IMR-90 (cell line): ENCODE measurements around the gene ATRNL1. TPM values are rescaled to one million over a fixed set of nuclear protein-coding genes. Genes with fewer than 3 reads are reported as not detected.

ENCODE experiments used
- ATAC-seq: fragments of 200-7000 bp; cut with Tn5 transposase; 2 replicates; pipeline ENCODE4 v1.9.1; 2020; ENCODE audit warnings: low read depth, mild to moderate bottlenecking, moderate library complexity
- BruUV-seq: library from RNA; stranded (reverse); fragments of 400-500 nt; replicated peaks from 2 replicates; lab custom pipeline; 2021; lab: Mats Ljungman, UMichigan
- CTCF ChIA-PET: fragments of 300-600 bp; formaldehyde crosslinking; extraction: SDS; loops from one replicate; lab custom pipeline; 2021; ENCODE audit warnings: antibody characterized with exemption; lab: Yijun Ruan, JAX
- POLR2A ChIA-PET: fragments of 300-600 bp; sonication (Branson Sonifier 250); formaldehyde crosslinking; loops from one replicate; lab custom pipeline; 2022; ENCODE audit warnings: antibody characterized with exemption; ENCODE audit not compliant: unreplicated experiment; lab: Charles Lee
- DNase-seq: peaks from one replicate; pipeline ENCODE4 v3.0.0; 2013
- H2AFZ ChIP-seq: replicated peaks from 2 replicates; pipeline ENCODE3; 2013; ENCODE audit warnings: low read length, mild to moderate bottlenecking; ENCODE audit not compliant: poor library complexity
- H2AK5ac ChIP-seq: 2 replicates; pipeline ENCODE4 v1.6.1; 2013; ENCODE audit warnings: low read depth, low read length, inconsistent platforms
- H2AK9ac ChIP-seq: replicated peaks from 2 replicates; pipeline ENCODE3; 2013; ENCODE audit warnings: mild to moderate bottlenecking, low read depth, low read length, moderate library complexity; ENCODE audit not compliant: poor library complexity
- H2BK120ac ChIP-seq: 2 replicates; pipeline ENCODE4 v1.6.1; 2013; ENCODE audit warnings: low read depth, low read length, inconsistent platforms
- H2BK15ac ChIP-seq: 3 replicates; pipeline ENCODE4 v1.6.1; 2013; ENCODE audit warnings: low read depth, low read length, inconsistent platforms
- H2BK20ac ChIP-seq: 2 replicates; pipeline ENCODE4 v1.6.1; 2013; ENCODE audit warnings: low read depth, mild to moderate bottlenecking, inconsistent platforms, low read length, moderate library complexity
- H2BK5ac ChIP-seq: 2 replicates; pipeline ENCODE4 v1.6.1; 2013; ENCODE audit warnings: mild to moderate bottlenecking, low read depth, low read length, inconsistent platforms; ENCODE audit not compliant: poor library complexity, severe bottlenecking
- H3K14ac ChIP-seq: replicated peaks from 2 replicates; pipeline ENCODE4 v1.6.1; 2013; ENCODE audit warnings: low read depth, low read length, inconsistent platforms
- H3K18ac ChIP-seq: 2 replicates; pipeline ENCODE4 v1.6.1; 2013; ENCODE audit warnings: low read depth, low read length, control low read depth
- H3K23ac ChIP-seq: 2 replicates; pipeline ENCODE4 v1.6.1; 2013; ENCODE audit warnings: low read depth, low read length, inconsistent platforms
- H3K27ac ChIP-seq: 2 replicates; pipeline ENCODE4 v1.5.1; 2013; ENCODE audit warnings: mild to moderate bottlenecking, control low read depth, low read length; ENCODE audit not compliant: insufficient read depth
- H3K27me3 ChIP-seq: 2 replicates; pipeline ENCODE4 v1.6.1; 2013; ENCODE audit warnings: low read length; ENCODE audit not compliant: control insufficient read depth, insufficient read depth
- H3K36me3 ChIP-seq: 2 replicates; pipeline ENCODE4 v1.6.1; 2013; ENCODE audit warnings: low read length, mixed read lengths; ENCODE audit not compliant: control insufficient read depth, insufficient read depth
- H3K4ac ChIP-seq: 2 replicates; pipeline ENCODE4 v1.6.1; 2013; ENCODE audit warnings: low read depth, low read length, inconsistent platforms
- H3K4me1 ChIP-seq: 2 replicates; pipeline ENCODE4 v1.6.1; 2013; ENCODE audit warnings: low read length, mixed read lengths; ENCODE audit not compliant: control insufficient read depth, insufficient read depth
- H3K4me2 ChIP-seq: 2 replicates; pipeline ENCODE4 v1.6.1; 2013; ENCODE audit warnings: low read depth, mild to moderate bottlenecking, control low read depth, low read length, moderate library complexity
- H3K4me3 ChIP-seq: 2 replicates; pipeline ENCODE4 v1.5.1; 2013; ENCODE audit warnings: low read depth, mild to moderate bottlenecking, control low read depth, low read length, moderate library complexity; ENCODE audit not compliant: insufficient read depth
- H3K56ac ChIP-seq: 2 replicates; pipeline ENCODE4 v1.6.1; 2013; ENCODE audit warnings: low read length, inconsistent platforms; ENCODE audit not compliant: insufficient read depth; ENCODE audit errors: extremely low read depth
- H3K79me1 ChIP-seq, 2 experiments: 2 replicates each; pipeline ENCODE4 v1.6.1; 2013; ENCODE audit warnings: low read length in 2 of 2, inconsistent platforms in 1 of 2, low read depth in 1 of 2
- H3K9ac ChIP-seq: 2 replicates; pipeline ENCODE4 v1.6.1; 2013; ENCODE audit warnings: low read depth, low read length, control low read depth
- H3K9me1 ChIP-seq: 2 replicates; pipeline ENCODE4 v1.6.1; 2013; ENCODE audit warnings: low read length, inconsistent platforms; ENCODE audit not compliant: insufficient read depth
- H3K9me3 ChIP-seq: 2 replicates; pipeline ENCODE4 v1.6.1; 2013; ENCODE audit warnings: low read length; ENCODE audit not compliant: control insufficient read depth, insufficient read depth
- H4K20me1 ChIP-seq: 2 replicates; pipeline ENCODE4 v1.6.1; 2013; ENCODE audit warnings: low read length, inconsistent platforms; ENCODE audit not compliant: insufficient read depth
- H4K5ac ChIP-seq: 2 replicates; pipeline ENCODE4 v1.6.1; 2013; ENCODE audit warnings: mild to moderate bottlenecking, low read depth, low read length, control low read depth
- H4K8ac ChIP-seq, 2 experiments: 2 replicates each; pipeline ENCODE4 v1.6.1; 2013; ENCODE audit warnings: low read depth in 2 of 2, low read length in 2 of 2, control low read depth in 1 of 2, inconsistent platforms in 1 of 2
- H4K91ac ChIP-seq: 2 replicates; pipeline ENCODE4 v1.6.1; 2013; ENCODE audit warnings: low read depth, low read length, inconsistent platforms; ENCODE audit not compliant: insufficient read depth
- CTCF ChIP-seq: conservative IDR thresholded peaks from 2 replicates; pipeline ENCODE4 v1.5.1; 2012; ENCODE audit warnings: mild to moderate bottlenecking, low read depth, low read length, improper control_type of control experiment
- RFX5 ChIP-seq: IDR thresholded peaks from 2 replicates; pipeline ENCODE4 v1.8.0; 2012; ENCODE audit warnings: low read depth, mild to moderate bottlenecking, low read length, moderate library complexity
- WGBS, 2 experiments: methylation state at CpG; one replicate each; pipeline versions ENCODE4 v1.1.5 to v1.1.7; 2013; ENCODE audit warnings: missing lambda C conversion rate in 2 of 2; ENCODE audit not compliant: insufficient read length in 1 of 2; ENCODE audit errors: extremely low coverage in 2 of 2; 5-methylcytosine and 5-hydroxymethylcytosine counted together
- dilution Hi-C: fragments of 300-500 bp; cut with HindIII; formaldehyde crosslinking; loops from one replicate; pipeline ENCODE4 v1.14.3; 2018; ENCODE audit warnings: low sequenced_read_pairs; ENCODE audit not compliant: unreplicated experiment
- in situ Hi-C: fragments of 300-500 bp; cut with MboI; formaldehyde crosslinking; loops from 3 replicates; pipeline ENCODE4 v1.14.3; 2019; ENCODE audit warnings: low sequenced_read_pairs, inconsistent platforms, mixed read lengths
- intact Hi-C: fragments of 100-400 bp; cut with micrococcal nuclease; formaldehyde crosslinking; loops from 2 replicates; pipeline ENCODE4 v1.10.0; 2022
- polyA plus RNA-seq, 3 experiments: library from polyadenylated mRNA; depleted of rRNA; stranded (reverse); fragments of >200 nt; gene quantifications; 2 replicates each; pipeline ENCODE4 v1.2.3, GENCODE V29; 2012; ENCODE audit warnings: low replicate concordance in 1 of 3
- total RNA-seq: library from RNA; depleted of rRNA; stranded (reverse); fragments of >200 nt; gene quantifications from 2 replicates; pipeline ENCODE4 v1.2.3, GENCODE V29; 2012

ATRNL1 gene
- total and polyA plus RNA-seq, 2 of the 4 experiments (the other 2 are of a cell fraction): 0.18 to 0.19 TPM

GRCh38 chr10:115093776-115094408 is 727 bp downstream of the ATRNL1 start:
- H2BK120ac ChIP-seq: no peak overlapping the region
- no peak overlapping the region for H3K18ac ChIP-seq
- dilution Hi-C loops (no loop called here), in situ Hi-C loops (no loop called here), intact Hi-C loops (loop anchor here (2.0 to 5.0 kb wide), 2 partner anchors 157 to 217 kb away; partner anchors contain the start of gene TRUB1)
- ChIA-PET POLR2A (interaction anchor here (0.5 to 0.7 kb wide), 2 partner anchors 15 to 219 kb away, joined by 3 to 14 read pairs; no protein-coding TSS in a partner anchor), CTCF (interaction anchor here (0.6 kb wide), 1 partner anchor 34 kb away, joined by 3 read pairs; no protein-coding TSS in a partner anchor)
- no peaks in the 10 kb centered on the region for H4K20me1 ChIP-seq
- DNase-seq (no peak), ATAC-seq (no peak; the same call in none of the 2 replicates)
- no peak overlapping the region for H3K56ac ChIP-seq
- H3K14ac ChIP-seq: no peak overlapping the region
- WGBS, 2 experiments: 1% methylated on average over 14 of the region's 61 CpGs; no CpG with 5 or more reads in 1 of the 2 experiments
- H3K4me2 ChIP-seq: peak overlapping the region; percentile 79
- H4K5ac ChIP-seq: no peak overlapping the region
- peak overlapping the region; percentile 93 for H2AFZ ChIP-seq
- peaks cover 39% of the 10 kb centered on the region for H3K27me3 ChIP-seq
- H4K8ac ChIP-seq: no peak overlapping the region
- H3K9ac ChIP-seq: no peak overlapping the region
- H3K27ac ChIP-seq: no peak overlapping the region
- no peak overlapping the region for H2AK5ac ChIP-seq
- no peak overlapping the region for H2BK5ac ChIP-seq
- H3K36me3 ChIP-seq: no peaks in the 10 kb centered on the region
- no peak overlapping the region for H3K23ac ChIP-seq
- no peak overlapping the region for H2BK20ac ChIP-seq
- TF ChIP-seq RFX5 (no peak), CTCF (peak; percentile 12; the same call in 1 of the 2 replicates)
- no peak overlapping the region for H2BK15ac ChIP-seq
- no peaks in the 10 kb centered on the region for H3K79me1 ChIP-seq
- H3K4me1 ChIP-seq: no peaks in the 10 kb centered on the region
- peak overlapping the region; percentile 64 for H3K4me3 ChIP-seq
- no peaks in the 10 kb centered on the region for H3K9me3 ChIP-seq
- BruUV-seq: no TSS peak
- H3K9me1 ChIP-seq: no peaks in the 10 kb centered on the region
- H3K4ac ChIP-seq: no peak overlapping the region
- H4K91ac ChIP-seq: no peak overlapping the region
- H2AK9ac ChIP-seq: no peak overlapping the region
